ENCODE data around the gene SSTR3. TPM values are rescaled to one million over a fixed set of nuclear protein-coding genes. Genes with fewer than 3 reads are reported as not detected.

SSTR3 gene
- total RNA-seq, 2 experiments from 2014 or later: 0.25 to 0.30 TPM

DNA sequence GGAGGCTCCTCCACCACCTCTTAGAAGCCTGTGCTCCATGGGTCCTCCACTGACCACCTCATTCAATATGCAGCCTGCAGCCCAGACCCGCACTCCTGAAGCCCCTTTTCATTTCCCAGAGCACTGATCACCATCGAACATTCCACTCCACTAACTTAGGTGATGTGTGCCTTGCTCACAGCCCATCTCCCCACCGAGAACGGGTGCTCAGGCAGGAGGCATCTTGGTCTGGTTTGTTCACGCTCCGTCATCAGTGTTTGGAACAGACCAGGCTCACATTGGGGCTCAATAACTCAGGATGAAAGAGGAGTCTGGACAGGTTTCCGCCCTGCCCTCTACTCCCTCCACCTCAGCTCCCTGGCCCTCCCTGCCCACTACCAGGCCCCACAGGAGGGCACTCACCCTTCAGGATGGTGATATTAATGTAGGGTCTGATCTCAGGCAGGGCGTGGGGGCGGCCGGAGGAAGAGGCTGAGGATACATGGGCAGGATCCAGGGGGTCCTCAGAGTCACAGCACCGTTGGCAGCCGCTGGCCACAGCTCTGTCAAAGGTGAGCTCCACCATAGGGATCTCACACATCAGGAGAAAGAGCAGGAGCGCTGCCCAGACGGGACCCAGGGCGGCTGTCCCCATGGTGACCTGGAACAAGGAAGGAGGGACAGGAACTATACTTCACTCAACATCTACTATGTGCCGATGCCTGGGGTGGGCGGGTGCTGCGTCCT lies 27.3 kb downstream of the SSTR3 start:
- POLR2A ChIA-PET: no interaction called here
- no peak overlapping the region for H3K4me2 ChIP-seq (ENCODE audit: low read length)
- no peaks in the 10 kb centered on the region for H3K79me2 ChIP-seq (ENCODE audit: insufficient read depth, low read depth, low read length)
- H3K9me2 ChIP-seq (ENCODE audit: insufficient read depth, low read length): no peaks in the 10 kb centered on the region
- no peak overlapping the region for H3K4me3 ChIP-seq (ENCODE audit: low read depth, low read length, poor library complexity, severe bottlenecking)
- no peak overlapping the region for H2AFZ ChIP-seq (ENCODE audit: low read length)
- intact Hi-C loops (cut with micrococcal nuclease; ENCODE audit: unreplicated experiment): no loop called here
- CTCF ChIA-PET (ENCODE audit: unreplicated experiment): no interaction called here
- TF ChIP-seq, protein P1, sequence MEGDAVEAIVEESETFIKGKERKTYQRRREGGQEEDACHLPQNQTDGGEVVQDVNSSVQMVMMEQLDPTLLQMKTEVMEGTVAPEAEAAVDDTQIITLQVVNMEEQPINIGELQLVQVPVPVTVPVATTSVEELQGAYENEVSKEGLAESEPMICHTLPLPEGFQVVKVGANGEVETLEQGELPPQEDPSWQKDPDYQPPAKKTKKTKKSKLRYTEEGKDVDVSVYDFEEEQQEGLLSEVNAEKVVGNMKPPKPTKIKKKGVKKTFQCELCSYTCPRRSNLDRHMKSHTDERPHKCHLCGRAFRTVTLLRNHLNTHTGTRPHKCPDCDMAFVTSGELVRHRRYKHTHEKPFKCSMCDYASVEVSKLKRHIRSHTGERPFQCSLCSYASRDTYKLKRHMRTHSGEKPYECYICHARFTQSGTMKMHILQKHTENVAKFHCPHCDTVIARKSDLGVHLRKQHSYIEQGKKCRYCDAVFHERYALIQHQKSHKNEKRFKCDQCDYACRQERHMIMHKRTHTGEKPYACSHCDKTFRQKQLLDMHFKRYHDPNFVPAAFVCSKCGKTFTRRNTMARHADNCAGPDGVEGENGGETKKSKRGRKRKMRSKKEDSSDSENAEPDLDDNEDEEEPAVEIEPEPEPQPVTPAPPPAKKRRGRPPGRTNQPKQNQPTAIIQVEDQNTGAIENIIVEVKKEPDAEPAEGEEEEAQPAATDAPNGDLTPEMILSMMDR (conservative IDR thresholded peaks at IDR 0.05; ENCODE audit: low read length): no peak
- TF ChIP-seq EZH2phosphoT487 (IDR thresholded peaks at IDR 0.05; ENCODE audit: borderline replicate concordance, low read depth, low read length): no peak
- H3K27ac ChIP-seq (ENCODE audit: low read depth, low read length, poor library complexity, severe bottlenecking): no peak overlapping the region
- peaks cover 6% of the 10 kb centered on the region for H3K4me1 ChIP-seq (ENCODE audit: insufficient read depth, low read length, poor library complexity, severe bottlenecking)
- H3K9me3 ChIP-seq (ENCODE audit: low read length): no peaks in the 10 kb centered on the region
- BruUV-seq (replicated peaks): no TSS peak
- H3K36me3 ChIP-seq (ENCODE audit: insufficient read depth, low read length): no peaks in the 10 kb centered on the region
- no peak for DNase-seq (ENCODE audit: low spot score)
- no peaks in the 10 kb centered on the region for H4K20me1 ChIP-seq (ENCODE audit: insufficient read depth, low read length)

DNA sequence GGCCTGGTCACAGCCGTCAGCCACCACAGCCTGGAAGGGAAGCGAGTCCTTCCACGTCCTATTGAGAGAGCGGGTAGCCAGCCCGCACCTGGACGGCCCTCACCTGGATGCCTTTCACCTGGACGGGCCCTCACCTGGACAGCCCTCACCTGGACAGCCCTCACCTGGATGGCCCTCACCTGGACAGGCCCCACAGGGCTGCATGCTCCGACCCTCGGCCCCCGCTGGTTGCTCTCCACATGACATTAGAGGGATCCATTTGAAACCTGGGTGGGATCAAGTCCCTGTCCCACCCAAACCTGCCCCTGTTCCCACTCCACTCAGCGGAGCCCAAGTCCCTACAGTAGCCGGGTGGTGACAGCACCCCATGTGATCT lies 27.9 kb downstream of the SSTR3 start:
- H3K36me3 ChIP-seq (ENCODE audit: insufficient read depth, low read length): no peaks in the 10 kb centered on the region
- TF ChIP-seq, protein P1 (conservative IDR thresholded peaks at IDR 0.05; ENCODE audit: low read length): no peak
- no peak for TF ChIP-seq EZH2phosphoT487 (IDR thresholded peaks at IDR 0.05; ENCODE audit: borderline replicate concordance, low read depth, low read length)
- peaks cover 6% of the 10 kb centered on the region for H3K4me1 ChIP-seq (ENCODE audit: insufficient read depth, low read length, poor library complexity, severe bottlenecking)
- H3K9me2 ChIP-seq (ENCODE audit: insufficient read depth, low read length): no peaks in the 10 kb centered on the region
- H4K20me1 ChIP-seq (ENCODE audit: insufficient read depth, low read length): no peaks in the 10 kb centered on the region
- no peak overlapping the region for H2AFZ ChIP-seq (ENCODE audit: low read length)
- intact Hi-C loops (cut with micrococcal nuclease; ENCODE audit: unreplicated experiment): no loop called here
- no peak overlapping the region for H3K4me2 ChIP-seq (ENCODE audit: low read length)
- no TSS peak for BruUV-seq (replicated peaks)
- no peaks in the 10 kb centered on the region for H3K9me3 ChIP-seq (ENCODE audit: low read length)
- no peak for DNase-seq (ENCODE audit: low spot score)
- no peak overlapping the region for H3K4me3 ChIP-seq (ENCODE audit: low read depth, low read length, poor library complexity, severe bottlenecking)
- CTCF ChIA-PET (ENCODE audit: unreplicated experiment): no interaction called here
- H3K79me2 ChIP-seq (ENCODE audit: insufficient read depth, low read depth, low read length): no peaks in the 10 kb centered on the region
- H3K27ac ChIP-seq (ENCODE audit: low read depth, low read length, poor library complexity, severe bottlenecking): no peak overlapping the region
- POLR2A ChIA-PET: no interaction called here

All from OCI-LY7 (cell line).